ELF-1 (cell line): ENCODE results near the gene GPHN.

Source experiments
- DNase-seq: peaks from one replicate; pipeline ENCODE4 v3.0.0-alpha.2; 2016; ENCODE audit warnings: low read depth, low spot score

The GPHN gene

DNA sequence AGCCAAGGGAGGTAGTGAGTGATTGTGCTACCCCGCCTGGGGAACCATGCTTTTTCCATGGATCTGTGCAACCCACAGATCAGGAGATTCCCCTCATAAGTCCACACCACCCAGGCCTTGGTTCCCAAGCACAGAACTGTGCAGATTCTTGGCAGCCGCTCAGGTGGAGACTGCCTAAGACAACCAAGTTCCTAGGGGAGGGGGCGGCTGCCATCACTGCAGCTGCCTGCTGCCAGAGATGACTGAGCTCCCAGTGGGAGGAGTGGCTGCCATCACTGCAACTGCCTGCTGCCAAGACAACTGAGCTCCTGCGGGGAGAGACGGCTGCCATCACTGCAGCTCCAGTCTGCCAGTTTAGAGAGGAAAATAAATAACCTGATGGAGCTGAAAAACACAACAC is 542.9 kb downstream of the GPHN start:
- peak; percentile 1 for DNase-seq

DNA sequence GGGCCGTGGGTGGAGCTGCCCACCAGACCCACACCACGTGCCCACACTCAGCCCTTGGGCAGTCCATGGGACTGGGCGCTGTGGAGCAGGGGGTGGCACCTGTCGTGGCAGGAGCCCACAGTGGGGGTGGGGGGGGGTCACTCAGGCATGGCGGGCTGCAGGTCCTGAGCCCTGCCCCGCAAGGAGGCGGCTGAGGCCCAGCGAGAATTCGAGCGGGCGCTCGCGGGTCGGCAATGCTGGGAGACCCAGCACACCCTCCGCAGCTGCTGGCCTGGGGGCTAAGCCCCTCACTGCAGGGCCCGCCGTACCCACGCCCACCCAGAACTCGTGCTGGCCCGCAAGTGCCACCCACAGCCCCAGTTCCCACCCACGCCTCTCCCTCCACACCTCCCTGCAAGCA is 548.7 kb downstream of the GPHN start:
- no peak for DNase-seq

DNA sequence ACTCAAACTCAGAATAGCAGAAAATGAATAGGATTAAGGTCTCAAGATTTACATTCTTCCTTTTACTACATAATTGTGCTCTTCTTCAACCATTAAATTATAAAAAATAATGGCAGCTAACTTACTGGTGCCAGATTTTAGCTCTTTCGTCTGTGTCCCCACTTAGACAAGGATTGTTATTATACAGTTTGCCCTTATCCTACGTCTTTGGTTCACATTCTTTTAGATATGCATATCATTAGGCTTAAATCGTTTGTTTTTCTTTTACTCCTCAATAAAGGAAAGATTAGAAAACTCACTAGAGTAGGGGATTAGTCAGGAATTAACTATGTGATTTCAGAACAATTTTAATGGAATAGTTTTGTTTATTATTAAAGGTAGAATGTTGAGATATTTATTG is 551.6 kb downstream of the GPHN start:
- no peak for DNase-seq

DNA sequence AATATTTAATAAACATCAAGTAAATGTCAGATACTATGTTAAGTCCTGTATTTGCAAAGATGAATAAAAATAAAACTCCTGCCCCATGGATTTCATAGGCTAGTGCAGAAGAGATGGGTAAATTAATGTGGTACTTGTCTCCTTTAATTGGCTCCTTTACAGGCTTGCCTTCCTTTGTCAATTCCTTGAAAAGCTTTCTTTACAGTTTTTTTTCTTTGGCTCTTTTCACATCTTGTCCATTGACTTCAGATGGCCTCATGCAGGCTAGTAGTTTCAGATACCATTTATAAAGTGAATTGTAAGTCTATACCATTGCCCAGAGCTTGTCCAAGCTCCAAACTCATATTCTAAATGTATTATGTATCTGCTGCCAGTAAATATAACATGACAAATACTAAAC is 552.6 kb downstream of the GPHN start:
- DNase-seq, result no peak

DNA sequence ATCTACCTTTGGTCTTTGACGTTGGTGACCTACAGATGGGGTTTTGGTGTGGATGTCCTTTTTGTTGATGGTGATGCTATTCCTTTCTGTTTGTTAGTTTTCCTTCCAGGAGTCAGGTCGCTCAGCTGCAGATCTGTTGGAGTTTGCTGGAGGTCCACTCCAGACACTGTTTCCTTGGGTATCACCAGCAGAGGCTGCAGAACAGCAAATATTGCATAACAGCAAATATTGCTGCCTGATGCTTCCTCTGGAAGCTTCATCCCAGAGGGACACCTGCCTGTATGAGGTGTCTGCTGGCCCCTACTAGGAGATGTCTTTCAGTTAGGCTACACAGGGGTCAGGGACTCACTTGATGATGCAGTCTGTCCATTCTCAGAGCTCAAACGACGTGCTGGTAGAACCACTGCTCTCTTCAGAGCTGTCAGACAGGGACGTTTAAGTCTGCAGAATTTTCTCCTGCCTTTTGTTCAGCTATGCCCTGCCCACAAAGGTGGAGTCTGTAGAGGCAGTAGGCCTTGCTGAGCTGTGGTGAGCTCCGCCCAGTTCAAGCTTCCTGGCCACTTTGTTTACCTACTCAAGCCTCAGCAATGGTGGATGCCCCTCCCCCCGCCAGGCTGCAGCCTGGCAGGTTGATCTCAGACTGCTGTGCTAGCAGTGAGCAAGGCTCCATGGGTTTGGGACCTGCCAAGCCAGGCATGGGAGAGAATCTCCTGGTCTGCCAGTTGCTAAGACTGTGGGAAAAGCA is 559.3 kb downstream of the GPHN start:
- peak; percentile 60 for DNase-seq

DNA sequence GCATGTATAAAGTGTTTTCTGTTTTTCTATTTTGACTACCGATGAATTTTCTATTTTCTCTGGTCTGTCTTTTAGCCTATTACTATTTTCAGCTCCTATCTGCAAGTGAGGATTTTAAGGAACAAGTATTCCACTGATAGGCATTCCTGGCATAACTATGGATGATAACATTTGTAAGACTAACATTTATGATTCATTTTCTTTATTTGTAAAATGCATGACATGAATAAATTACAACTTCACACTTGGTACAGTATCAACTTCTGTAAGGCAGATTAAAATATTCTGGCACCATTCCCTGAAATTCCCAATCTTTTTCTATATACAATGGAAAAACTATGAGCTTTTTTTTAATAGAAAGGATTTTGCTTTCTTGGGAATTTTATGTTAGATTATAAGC is 560.3 kb downstream of the GPHN start:
- no peak for DNase-seq

DNA sequence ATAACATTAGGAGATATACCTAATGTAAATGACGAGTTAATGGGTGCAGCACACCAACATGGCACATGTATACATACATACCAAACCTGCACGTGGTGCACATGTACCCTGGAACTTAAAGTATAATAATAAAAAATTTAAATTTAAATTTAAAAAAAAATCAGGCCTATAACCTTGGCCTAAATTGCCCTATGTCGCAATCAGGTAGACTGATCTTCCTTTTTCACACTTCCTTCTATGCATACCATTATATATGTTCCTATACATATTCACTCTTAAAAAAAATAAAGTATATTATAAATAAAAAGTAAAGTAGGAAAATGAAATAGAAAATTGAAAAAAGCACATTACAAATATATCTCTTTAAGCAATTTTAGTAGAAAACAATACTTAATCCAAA is 563.6 kb downstream of the GPHN start:
- DNase-seq, result no peak

DNA sequence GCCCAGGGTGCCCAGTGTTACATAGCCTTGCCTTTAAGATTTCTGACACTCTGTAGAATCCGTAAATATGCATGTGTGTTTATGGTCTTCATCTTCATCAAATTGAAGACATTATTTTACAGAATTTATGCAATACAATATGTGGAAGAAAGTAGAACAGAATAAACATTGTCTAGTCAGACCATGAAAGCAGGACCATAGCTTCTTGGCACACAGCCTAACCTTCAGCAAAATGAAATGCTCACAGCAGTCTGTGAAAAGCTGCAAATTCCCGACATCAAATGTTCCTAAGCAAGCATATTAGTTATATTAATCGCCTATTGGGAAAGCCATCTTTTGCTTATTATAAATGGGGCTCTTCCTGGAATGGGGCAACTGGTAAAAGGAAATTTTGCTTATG is 570.0 kb downstream of the GPHN start:
- DNase-seq, result no peak

DNA sequence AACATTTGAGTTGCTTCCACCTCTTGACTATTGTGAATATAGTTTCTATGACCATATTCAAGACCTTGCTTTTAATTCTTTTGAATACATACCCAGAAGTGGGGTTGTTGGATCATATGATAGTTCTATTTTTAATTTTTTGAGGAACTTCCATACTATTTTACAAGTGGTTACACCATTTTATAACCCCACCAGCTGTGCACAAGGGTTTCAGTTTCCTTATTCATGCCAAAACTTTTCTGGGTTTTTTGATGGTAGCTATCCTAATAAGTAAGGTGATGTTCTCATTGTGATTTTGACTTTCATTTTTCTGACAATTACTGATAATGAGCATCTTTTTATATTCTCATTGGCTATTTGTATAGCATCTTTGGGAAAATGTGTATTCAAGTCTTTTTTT is 571.9 kb downstream of the GPHN start:
- DNase-seq, result no peak

DNA sequence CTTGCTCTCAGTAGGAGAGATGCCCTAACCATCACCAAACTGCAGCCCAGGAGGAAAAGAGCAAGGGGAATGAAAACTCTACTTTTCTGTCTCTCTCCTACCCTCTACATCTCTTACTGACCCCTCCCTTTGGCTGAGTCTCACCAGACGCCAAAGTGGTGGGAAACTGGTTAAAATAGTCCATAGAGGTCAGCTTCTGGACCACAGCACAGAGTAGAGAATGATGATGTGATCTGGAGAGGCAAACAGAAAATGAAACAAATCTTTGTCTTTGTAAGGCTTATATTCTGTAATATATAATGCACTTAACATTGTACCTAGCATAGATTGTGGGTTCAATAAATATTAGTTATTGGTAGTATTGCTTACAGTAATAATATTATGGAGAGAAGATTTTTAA is 600.3 kb downstream of the GPHN start:
- DNase-seq, result no peak

DNA sequence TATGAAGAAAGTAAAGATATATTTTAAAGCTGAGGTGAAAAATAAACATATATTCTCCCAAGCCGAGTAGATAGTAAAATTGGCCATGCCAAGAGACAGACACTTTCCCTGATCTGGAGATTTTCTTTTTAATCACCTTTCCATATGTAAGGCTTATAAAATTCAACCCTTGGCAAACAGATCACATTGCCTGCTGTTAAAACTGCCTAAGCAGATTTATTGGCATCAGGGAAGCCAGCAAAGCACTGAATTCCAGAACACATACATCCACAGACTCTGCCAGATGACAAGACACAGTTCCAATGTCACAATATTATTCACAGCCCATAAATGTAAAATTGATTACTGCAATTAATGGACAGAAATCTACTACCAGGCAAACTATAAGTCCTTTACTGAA is 603.1 kb downstream of the GPHN start:
- no peak for DNase-seq

DNA sequence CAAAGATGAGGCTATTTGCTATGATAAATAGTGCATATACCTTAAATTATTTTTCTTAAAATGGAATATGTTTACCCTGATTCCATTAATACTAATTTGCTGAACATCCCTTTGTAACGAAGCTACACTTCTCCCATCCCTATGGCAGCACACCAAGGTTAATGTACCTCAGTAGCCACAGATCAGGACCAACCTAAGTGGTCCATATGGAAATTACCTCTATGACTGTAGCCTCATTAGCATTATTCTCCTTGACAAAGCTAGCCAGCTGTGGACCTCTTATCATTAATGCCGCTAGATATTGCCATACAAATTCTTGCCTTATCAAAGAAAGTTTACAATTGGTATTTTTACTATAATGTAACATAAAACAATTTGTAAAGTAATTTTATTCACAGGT is 604.4 kb downstream of the GPHN start:
- no peak for DNase-seq

DNA sequence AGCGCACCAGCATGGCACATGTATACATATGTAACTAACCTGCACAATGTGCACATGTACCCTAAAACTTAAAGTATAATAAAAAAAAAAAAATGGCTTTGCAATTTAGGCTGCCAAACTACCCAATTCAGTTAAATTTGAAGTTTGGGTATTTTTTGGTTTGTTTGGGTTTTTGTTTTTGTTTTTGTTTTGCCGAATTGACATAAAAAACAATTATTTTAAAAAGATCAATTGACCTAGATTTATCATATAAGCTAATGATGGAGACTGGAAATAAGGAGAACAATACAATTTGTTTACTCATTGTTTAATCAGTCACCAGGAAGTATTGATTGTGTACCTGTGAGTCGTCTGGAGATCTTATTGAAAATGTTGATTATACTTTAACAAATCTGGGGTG is 619.2 kb downstream of the GPHN start:
- DNase-seq, result no peak

DNA sequence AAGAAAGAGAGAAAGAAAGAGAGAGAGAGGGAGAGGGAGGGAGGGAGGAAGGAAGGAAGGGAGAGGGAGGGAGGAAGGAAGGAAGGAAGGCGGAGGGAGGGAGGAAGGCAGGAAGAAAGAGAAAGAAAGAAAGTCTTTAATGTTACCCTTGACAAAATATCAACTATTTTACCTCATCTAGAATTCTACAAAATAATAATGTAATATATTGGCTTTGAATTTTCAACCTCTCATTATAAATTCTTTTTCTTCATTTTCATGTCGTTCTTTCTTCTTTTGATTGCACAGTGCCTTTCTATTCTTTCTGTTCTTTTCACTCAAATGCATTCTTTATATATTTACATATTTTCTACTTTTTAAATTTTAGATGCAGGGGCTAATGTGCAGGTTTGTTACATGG is 621.8 kb downstream of the GPHN start:
- DNase-seq, result no peak

DNA sequence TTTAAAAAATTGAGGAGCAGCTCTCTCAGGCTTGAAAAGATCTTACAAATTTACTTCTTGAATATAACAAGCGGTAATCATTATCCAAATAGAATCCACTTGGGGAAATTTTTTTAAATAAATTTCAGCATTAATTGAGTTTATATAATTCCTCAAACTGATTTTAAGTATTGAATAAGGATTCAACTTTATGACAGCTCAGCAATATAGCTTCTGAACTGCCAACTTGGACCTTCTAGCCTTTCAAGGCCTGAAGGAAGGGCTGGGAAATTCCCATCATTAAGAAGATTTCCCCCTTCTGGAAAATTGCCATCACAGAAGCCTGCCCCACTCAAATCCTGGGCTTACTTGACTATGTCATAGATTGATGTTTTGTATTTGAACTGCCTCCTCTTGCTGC is 623.7 kb downstream of the GPHN start:
- no peak for DNase-seq

DNA sequence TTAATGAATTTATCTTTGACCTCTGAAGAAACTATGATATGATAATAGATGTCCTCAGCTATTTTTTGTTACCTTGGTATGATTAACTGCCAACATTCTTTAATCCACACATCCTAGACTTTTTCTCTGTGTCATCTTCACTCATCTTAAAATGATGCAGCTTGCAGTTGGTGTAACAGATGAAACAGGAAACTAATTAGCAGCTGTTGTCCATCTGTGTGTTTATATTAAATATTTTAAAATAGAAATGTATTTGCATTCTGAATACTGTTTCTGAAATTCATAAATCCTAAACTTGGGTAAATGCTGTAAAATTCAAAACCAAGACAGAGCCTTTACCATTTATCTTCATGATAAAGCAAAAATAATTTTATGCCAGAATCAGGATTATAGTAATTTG is 625.2 kb downstream of the GPHN start:
- no peak for DNase-seq

DNA sequence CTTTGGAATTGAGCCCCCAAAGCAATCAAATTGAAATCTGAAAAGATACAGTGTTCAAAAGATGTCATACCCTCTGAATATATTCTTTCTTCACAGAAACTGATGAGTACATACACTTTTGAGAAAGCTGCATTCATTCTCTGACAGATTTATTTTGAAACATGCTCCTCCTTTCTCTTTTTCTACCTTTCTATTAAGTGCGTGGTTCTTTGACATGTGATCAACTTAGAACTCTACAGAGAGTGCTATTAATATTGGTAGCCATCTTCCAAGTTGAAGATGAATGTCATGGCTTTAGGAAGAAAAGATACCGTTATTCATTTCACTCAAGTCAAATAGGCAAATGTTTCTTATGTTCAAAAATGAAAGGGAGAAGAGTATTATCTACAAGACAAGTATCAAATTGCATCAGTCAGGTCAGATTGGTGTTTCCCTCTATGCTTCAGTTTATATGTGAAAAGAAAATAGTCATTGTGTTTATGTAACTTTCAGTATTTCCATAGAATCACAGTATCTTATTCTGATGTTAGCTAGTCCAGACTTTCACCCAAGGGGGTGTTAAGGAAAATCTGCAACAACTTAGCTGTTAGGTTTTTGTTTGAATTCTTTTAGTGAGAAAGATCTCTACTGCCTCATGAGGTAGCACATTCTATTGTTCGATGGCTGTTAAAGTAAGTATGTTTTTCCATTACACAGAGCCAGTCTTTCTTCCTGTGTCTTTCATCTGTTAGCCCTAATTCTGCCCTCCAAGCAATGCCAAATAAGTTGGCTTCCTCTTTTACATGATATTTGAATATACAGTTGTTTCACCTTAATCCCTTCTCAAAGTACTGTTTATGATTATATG is 625.9 kb downstream of the GPHN start:
- no peak for DNase-seq

DNA sequence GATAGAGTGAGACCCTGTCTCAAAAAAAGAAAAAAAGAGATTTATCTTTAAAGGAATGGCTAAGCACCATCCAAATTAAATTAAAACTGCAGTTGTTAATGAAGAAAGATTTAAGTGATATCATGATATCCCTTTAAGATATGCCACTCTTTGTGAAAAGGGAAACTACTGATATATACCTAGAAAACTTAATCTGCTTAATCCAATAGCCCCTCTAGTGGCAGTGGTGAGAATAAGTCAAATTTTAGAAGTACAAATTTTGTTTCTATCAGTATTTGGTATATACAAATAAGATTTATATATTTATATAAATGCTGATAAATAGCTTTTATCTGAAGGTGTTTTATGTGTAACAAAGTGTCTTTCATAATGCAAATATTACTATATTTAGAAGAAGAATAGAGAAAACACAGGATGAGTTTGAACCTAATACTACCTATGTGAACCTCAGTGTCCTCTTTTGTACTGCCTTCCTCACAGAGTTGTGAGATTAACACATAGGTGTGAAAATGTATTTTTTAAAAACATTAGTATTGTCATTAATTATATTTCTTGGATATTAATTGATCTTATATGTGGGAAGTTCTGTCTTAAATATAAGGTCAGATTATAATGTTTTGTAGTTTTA is 629.9 kb downstream of the GPHN start:
- no peak for DNase-seq

DNA sequence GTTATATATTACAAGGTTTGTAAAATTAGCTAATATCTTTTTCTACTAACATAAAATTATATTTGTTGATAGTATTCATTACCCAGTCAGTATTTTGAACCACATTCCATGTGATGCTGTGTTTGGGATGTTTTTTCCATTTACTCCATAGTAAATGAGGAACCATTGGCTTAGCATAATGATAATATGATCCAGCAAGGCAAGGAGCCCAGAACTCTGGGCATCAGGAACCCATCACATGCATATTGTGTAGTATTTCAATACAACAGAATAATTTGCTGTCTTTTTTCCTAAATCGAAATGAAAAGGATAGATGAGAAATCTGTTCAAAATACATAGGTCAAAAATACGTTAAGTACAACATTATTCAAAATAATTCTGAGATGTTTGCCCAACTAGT is 632.6 kb downstream of the GPHN start:
- DNase-seq, result no peak

DNA sequence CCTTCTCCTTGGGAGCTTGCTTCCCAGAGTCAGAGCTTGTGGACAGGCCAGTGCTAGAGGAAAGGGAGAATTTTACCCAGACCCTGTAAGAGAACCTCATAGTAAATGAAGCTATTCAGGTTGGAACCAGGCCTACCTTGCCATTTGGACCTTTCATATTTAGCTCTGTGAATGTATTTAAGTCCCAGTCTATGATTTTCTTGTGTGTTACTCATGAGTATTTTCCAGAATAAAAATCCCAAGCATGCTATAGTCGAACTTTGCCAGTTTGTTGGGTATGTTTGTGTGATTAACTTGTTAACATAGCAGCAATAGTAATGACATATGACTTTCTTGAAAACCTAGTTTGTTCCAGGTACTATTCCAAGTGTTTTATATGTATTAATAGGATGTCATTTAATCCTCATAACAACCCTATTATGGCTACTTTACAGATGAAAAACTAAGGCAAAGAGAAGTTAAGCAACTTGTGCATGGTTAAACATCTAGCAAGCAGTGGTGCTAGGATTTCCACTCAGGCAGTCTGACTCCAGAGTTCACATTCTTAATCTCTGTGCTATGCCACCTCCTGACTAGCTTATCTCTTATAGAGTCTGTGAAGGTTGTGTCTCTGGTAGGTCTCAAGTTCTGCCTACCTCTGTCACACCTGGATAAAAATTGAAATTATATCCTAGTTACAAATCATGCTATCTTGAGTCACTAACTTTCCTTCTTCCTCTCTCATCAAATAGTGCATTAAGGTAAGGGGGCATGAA is 633.4 kb downstream of the GPHN start:
- DNase-seq, result no peak

DNA sequence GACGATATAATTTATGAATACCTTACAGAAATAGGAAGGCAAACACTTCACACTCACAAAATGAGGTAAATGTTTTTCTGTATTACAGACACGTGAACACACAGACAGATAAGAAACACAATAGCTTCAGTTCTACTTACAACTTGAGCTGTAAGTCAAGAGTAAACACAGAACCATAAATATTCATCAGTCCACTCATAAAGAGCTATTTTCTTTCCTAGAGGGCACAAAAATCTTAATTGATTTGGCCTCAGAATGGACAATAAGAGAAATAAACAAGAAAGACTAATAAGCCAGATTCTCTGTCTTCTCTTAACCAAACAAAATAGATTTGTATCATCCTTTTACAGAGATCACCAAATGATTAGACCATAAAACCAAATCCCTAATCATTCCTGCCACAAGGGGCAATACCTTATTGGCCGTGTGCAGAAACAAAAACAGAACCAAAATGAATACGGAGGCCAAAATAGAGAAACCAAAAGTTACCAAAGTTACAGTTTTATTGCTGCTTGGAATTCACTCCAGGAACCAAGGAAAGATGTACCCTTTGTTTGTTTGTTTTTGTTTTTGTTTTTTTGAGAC is 643.2 kb downstream of the GPHN start:
- DNase-seq, result no peak

DNA sequence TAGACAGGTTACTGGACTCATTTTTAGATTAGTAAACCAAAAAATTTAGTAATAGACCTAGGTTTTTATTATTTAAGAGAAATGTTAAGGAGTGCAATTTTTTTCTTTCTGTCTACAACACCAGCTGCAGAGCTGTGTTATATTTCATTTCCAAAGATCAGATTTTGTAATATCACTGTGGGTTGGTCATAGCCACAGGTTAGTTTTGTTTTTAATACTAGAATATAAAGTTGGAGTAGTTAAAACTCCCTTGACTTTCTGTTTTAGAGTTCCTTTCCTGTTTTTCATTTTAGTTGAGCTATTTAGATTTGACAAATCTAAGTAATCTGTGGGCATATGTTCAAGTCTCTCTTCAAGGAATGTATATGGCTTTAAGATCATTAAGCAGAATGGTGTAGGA is 650.6 kb downstream of the GPHN start:
- DNase-seq, result no peak
